ENCODE measurements around the gene DLG2.

The DLG2 gene

DNA sequence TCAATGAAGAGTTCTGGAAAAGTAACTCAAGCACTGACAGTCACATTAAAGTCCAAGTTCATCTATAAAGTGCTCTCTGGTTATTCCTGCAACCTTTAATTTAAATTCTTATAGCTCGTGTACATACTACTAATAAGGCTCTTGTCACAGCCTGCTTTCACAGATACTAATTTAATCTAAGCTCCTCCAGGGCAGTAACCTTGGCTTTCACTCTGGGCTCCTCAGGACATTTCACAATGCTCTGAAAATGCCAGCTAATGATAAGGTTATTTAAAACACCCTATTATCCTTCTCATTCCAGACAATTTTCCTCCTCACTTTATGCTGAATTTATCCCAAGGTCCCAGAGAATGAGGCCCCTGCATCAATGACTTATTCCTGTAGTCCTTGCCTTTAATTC is 2098.3 kb downstream of the DLG2 start:
- TF ChIP-seq TAF1 (IDR thresholded peaks at IDR 0.05; ENCODE audit: low read depth) (no peak), TCF12 (IDR thresholded peaks at IDR 0.05; ENCODE audit: low read depth) (no peak), ZBTB7A (IDR thresholded peaks at IDR 0.05; ENCODE audit: low read depth) (no peak), RAD21 (IDR thresholded peaks at IDR 0.05; ENCODE audit: low read depth) (no peak), EP300 (IDR thresholded peaks at IDR 0.05; ENCODE audit: borderline replicate concordance) (no peak), EGR1 (IDR thresholded peaks at IDR 0.05) (no peak), NFIC (IDR thresholded peaks at IDR 0.05) (no peak)
- TF ChIP-seq, protein P1, sequence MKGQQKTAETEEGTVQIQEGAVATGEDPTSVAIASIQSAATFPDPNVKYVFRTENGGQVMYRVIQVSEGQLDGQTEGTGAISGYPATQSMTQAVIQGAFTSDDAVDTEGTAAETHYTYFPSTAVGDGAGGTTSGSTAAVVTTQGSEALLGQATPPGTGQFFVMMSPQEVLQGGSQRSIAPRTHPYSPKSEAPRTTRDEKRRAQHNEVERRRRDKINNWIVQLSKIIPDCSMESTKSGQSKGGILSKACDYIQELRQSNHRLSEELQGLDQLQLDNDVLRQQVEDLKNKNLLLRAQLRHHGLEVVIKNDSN (IDR thresholded peaks at IDR 0.05) = no peak

DNA sequence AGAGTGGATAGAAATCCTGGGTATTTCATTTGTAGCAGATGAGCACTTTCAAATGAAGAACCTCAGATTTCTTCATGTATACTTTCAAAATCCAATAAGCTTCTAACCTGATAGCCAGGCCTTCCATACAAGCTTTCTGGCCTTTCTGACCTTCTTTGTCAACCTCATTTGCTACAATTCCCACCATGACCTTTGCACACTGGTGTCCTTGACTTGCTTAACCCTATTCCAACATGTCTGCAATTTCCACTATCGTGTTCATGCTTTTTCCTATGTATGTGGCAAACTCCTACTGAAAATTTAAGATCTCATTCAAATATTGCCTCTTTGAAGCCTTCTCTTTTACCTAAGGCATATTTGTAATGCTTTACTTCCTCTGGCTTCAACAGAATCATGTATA is 2098.9 kb downstream of the DLG2 start:
- TF ChIP-seq FOXM1 (IDR thresholded peaks at IDR 0.05; ENCODE audit: borderline replicate concordance, low read depth) (no peak), TAF1 (IDR thresholded peaks at IDR 0.05; ENCODE audit: low read depth) (no peak), ZBTB7A (IDR thresholded peaks at IDR 0.05; ENCODE audit: low read depth) (no peak), CEBPB (IDR thresholded peaks at IDR 0.05) (no peak), YY1 (IDR thresholded peaks at IDR 0.05; ENCODE audit: low read depth) (no peak), EGR1 (IDR thresholded peaks at IDR 0.05) (no peak), TEAD4 (IDR thresholded peaks at IDR 0.05) (no peak)
- TF ChIP-seq, protein P1 (IDR thresholded peaks at IDR 0.05) = no peak

DNA sequence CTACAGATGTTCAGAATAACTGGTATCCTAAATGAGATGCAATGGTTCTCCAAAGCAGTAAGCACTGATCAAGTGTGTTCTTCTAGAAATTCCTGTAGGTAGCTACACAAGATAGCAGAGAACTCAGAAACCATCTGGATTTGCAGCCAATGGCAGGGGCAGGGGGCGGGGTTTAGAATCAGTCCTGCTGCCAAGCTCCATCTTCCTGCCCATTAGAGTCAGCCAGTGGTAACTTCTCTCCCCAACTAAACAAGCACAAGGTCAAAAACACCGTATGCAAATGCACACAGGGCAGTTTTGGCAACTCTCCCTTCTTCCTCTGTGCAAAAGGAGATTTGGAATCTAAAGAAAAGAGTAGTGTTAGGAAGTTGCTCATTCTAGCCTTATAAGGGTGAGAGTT is 2103.5 kb downstream of the DLG2 start:
- no peak for TF ChIP-seq CEBPB (IDR thresholded peaks at IDR 0.05)
- no peak for TF ChIP-seq TCF12 (IDR thresholded peaks at IDR 0.05; ENCODE audit: low read depth)
- no peak for TF ChIP-seq FOXM1 (IDR thresholded peaks at IDR 0.05; ENCODE audit: borderline replicate concordance, low read depth)
- TF ChIP-seq NFIC (IDR thresholded peaks at IDR 0.05) = no peak
- TF ChIP-seq, protein P1 (IDR thresholded peaks at IDR 0.05) = no peak
- TF ChIP-seq CREB1 (IDR thresholded peaks at IDR 0.05; ENCODE audit: low read depth) = no peak
- no peak for TF ChIP-seq EGR1 (IDR thresholded peaks at IDR 0.05)
- TF ChIP-seq EP300 (IDR thresholded peaks at IDR 0.05; ENCODE audit: borderline replicate concordance) = no peak
- no peak for TF ChIP-seq ZBTB7A (IDR thresholded peaks at IDR 0.05; ENCODE audit: low read depth)
- TF ChIP-seq TEAD4 (IDR thresholded peaks at IDR 0.05) = no peak
- TF ChIP-seq RAD21 (IDR thresholded peaks at IDR 0.05; ENCODE audit: low read depth) = no peak
- TF ChIP-seq, protein P2, sequence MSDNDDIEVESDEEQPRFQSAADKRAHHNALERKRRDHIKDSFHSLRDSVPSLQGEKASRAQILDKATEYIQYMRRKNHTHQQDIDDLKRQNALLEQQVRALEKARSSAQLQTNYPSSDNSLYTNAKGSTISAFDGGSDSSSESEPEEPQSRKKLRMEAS (IDR thresholded peaks at IDR 0.05) = no peak
- TF ChIP-seq, protein P3, sequence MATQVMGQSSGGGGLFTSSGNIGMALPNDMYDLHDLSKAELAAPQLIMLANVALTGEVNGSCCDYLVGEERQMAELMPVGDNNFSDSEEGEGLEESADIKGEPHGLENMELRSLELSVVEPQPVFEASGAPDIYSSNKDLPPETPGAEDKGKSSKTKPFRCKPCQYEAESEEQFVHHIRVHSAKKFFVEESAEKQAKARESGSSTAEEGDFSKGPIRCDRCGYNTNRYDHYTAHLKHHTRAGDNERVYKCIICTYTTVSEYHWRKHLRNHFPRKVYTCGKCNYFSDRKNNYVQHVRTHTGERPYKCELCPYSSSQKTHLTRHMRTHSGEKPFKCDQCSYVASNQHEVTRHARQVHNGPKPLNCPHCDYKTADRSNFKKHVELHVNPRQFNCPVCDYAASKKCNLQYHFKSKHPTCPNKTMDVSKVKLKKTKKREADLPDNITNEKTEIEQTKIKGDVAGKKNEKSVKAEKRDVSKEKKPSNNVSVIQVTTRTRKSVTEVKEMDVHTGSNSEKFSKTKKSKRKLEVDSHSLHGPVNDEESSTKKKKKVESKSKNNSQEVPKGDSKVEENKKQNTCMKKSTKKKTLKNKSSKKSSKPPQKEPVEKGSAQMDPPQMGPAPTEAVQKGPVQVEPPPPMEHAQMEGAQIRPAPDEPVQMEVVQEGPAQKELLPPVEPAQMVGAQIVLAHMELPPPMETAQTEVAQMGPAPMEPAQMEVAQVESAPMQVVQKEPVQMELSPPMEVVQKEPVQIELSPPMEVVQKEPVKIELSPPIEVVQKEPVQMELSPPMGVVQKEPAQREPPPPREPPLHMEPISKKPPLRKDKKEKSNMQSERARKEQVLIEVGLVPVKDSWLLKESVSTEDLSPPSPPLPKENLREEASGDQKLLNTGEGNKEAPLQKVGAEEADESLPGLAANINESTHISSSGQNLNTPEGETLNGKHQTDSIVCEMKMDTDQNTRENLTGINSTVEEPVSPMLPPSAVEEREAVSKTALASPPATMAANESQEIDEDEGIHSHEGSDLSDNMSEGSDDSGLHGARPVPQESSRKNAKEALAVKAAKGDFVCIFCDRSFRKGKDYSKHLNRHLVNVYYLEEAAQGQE (IDR thresholded peaks at IDR 0.05; ENCODE audit: low read depth) = no peak
- TF ChIP-seq YY1 (IDR thresholded peaks at IDR 0.05; ENCODE audit: low read depth) = no peak
- TF ChIP-seq TAF1 (IDR thresholded peaks at IDR 0.05; ENCODE audit: low read depth) = no peak

DNA sequence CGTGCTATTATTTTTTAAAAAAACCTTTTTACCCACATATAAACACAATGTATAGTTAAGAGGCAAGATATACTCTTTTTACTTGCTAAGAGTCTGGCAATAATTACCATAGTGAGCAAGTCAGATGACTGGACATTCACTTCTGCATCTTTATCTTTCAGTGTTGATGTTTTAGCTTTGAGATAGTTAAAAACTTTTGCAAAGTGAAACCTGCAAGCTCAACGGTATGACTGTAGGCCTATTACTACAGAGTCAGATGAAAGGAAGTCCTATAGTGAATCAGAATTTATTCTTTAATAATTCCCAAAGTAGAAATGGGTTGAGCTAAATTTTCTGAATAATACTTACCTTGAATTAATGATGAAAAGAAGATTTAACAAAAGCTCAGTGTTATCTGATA is 2104.2 kb downstream of the DLG2 start:
- no peak for TF ChIP-seq EGR1 (IDR thresholded peaks at IDR 0.05)
- no peak for TF ChIP-seq ZBTB7A (IDR thresholded peaks at IDR 0.05; ENCODE audit: low read depth)
- TF ChIP-seq, protein P1 (IDR thresholded peaks at IDR 0.05) = no peak
- TF ChIP-seq, protein P3 (IDR thresholded peaks at IDR 0.05; ENCODE audit: low read depth) = no peak
- no peak for TF ChIP-seq CEBPB (IDR thresholded peaks at IDR 0.05)
- no peak for TF ChIP-seq CREB1 (IDR thresholded peaks at IDR 0.05; ENCODE audit: low read depth)
- no peak for TF ChIP-seq RAD21 (IDR thresholded peaks at IDR 0.05; ENCODE audit: low read depth)
- TF ChIP-seq, protein P2 (IDR thresholded peaks at IDR 0.05) = no peak
- no peak for TF ChIP-seq TCF12 (IDR thresholded peaks at IDR 0.05; ENCODE audit: low read depth)
- no peak for TF ChIP-seq EP300 (IDR thresholded peaks at IDR 0.05; ENCODE audit: borderline replicate concordance)
- TF ChIP-seq NFIC (IDR thresholded peaks at IDR 0.05) = no peak
